Non-pigmented ciliary epithelial cell (primary cell): Measurements from ENCODE around the gene INPP5B.
"Not testable (repeated sequence)": the region's sequence is repeated elsewhere in the genome, so short reads cannot be mapped to it uniquely, and the experiment has no call there.

Experiments used
- DNase-seq: peaks from one replicate; pipeline ENCODE4 v3.0.0-alpha.2; 2010; ENCODE audit warnings: low read depth

Gene INPP5B

GRCh38 chr1:37914719-37915475, 32.0 kb downstream of the INPP5B start:
- no peak for DNase-seq

- DNase-seq = not testable (repeated sequence)
These were observed 35.4 kb downstream of the INPP5B start for GRCh38 chr1:37911478-37911877.

GRCh38 chr1:37910886-37911285, 36.0 kb downstream of the INPP5B start:
- not testable (repeated sequence) for DNase-seq

GRCh38 chr1:37908531-37908930, 38.3 kb downstream of the INPP5B start:
- DNase-seq = not testable (repeated sequence)

GRCh38 chr1:37907416-37908125, 39.3 kb downstream of the INPP5B start:
- not testable (repeated sequence) for DNase-seq

GRCh38 chr1:37906591-37906990, 40.3 kb downstream of the INPP5B start:
- DNase-seq = not testable (repeated sequence)

- DNase-seq = no peak
These were observed 41.1 kb downstream of the INPP5B start for GRCh38 chr1:37905727-37906126.

GRCh38 chr1:37903921-37904320, 42.9 kb downstream of the INPP5B start:
- DNase-seq = not testable (repeated sequence)

- no peak for DNase-seq
These were observed 43.9 kb downstream of the INPP5B start for GRCh38 chr1:37902983-37903382.

GRCh38 chr1:37901893-37902225, 45.0 kb downstream of the INPP5B start:
- DNase-seq = no peak

- no peak for DNase-seq
These were observed 45.5 kb downstream of the INPP5B start for GRCh38 chr1:37901191-37901892.

- not testable (repeated sequence) for DNase-seq
These were observed 49.3 kb downstream of the INPP5B start for GRCh38 chr1:37897563-37897962.

GRCh38 chr1:37893673-37894072, 53.2 kb downstream of the INPP5B start:
- no peak for DNase-seq

GRCh38 chr1:37892151-37893047, 54.5 kb downstream of the INPP5B start:
- no peak for DNase-seq

GRCh38 chr1:37890378-37891014, 56.4 kb downstream of the INPP5B start:
- no peak for DNase-seq

GRCh38 chr1:37888022-37888700, 58.7 kb downstream of the INPP5B start:
- DNase-seq = no peak

GRCh38 chr1:37884145-37884544, 62.7 kb downstream of the INPP5B start:
- no peak for DNase-seq

- DNase-seq = no peak
These were observed 63.2 kb downstream of the INPP5B start for GRCh38 chr1:37883671-37884070.

- no peak for DNase-seq
These were observed 67.0 kb downstream of the INPP5B start for GRCh38 chr1:37879865-37880264.

GRCh38 chr1:37878071-37878470, 68.8 kb downstream of the INPP5B start:
- DNase-seq = no peak

GRCh38 chr1:37875833-37876232, 71.0 kb downstream of the INPP5B start:
- no peak for DNase-seq
